Subcutaneous adipose tissue (tissue), 4 donors: ENCODE results near the gene FSTL4. TPM values are rescaled to one million over a fixed set of nuclear protein-coding genes. Genes with fewer than 3 reads are reported as not detected.

Experiments
- total RNA-seq, 4 donors: library from RNA; depleted of rRNA; stranded (reverse); fragments of >200 nt; gene quantifications; one replicate each; pipeline ENCODE4 v1.1.0, GENCODE V29; 2016
- TF ChIP-seq, protein P1 (sequence below): fragments of 450-650 bp; IDR thresholded peaks from one replicate; pipeline ENCODE4 v1.5.1; 2016; ENCODE audit warnings: low read depth, mild to moderate bottlenecking, control low read depth, antibody characterized with exemption, moderate library complexity

The FSTL4 gene
- total RNA-seq, 4 donors from 2014 or later, result not detected

GRCh38 chr5:133285583-133286021 is 326.7 kb downstream of the FSTL4 start:
- TF ChIP-seq, protein P1, sequence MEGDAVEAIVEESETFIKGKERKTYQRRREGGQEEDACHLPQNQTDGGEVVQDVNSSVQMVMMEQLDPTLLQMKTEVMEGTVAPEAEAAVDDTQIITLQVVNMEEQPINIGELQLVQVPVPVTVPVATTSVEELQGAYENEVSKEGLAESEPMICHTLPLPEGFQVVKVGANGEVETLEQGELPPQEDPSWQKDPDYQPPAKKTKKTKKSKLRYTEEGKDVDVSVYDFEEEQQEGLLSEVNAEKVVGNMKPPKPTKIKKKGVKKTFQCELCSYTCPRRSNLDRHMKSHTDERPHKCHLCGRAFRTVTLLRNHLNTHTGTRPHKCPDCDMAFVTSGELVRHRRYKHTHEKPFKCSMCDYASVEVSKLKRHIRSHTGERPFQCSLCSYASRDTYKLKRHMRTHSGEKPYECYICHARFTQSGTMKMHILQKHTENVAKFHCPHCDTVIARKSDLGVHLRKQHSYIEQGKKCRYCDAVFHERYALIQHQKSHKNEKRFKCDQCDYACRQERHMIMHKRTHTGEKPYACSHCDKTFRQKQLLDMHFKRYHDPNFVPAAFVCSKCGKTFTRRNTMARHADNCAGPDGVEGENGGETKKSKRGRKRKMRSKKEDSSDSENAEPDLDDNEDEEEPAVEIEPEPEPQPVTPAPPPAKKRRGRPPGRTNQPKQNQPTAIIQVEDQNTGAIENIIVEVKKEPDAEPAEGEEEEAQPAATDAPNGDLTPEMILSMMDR, result no peak

DNA sequence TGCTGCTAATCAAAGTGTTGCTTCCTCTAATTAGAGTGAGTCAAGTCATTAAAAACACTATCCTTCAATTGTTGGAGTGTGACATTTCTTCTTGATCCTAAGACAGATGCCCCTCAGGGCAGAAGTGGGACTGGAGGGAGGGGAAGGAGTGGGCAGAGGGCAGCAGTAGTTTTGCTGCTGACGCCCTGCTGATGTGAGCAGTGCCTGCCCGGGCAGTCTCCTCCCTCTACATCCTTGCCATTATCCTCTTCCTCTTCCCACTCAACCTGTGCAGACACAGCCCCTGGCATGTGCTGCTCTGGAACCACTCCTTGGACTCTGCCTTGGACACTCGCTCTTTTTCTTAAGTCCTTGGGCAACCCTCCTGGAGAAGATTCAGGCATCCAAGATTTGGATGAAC is 328.0 kb downstream of the FSTL4 start:
- TF ChIP-seq, protein P1, result no peak

- TF ChIP-seq, protein P1, result no peak
These were observed 334.0 kb downstream of the FSTL4 start for GRCh38 chr5:133278317-133278716.

DNA sequence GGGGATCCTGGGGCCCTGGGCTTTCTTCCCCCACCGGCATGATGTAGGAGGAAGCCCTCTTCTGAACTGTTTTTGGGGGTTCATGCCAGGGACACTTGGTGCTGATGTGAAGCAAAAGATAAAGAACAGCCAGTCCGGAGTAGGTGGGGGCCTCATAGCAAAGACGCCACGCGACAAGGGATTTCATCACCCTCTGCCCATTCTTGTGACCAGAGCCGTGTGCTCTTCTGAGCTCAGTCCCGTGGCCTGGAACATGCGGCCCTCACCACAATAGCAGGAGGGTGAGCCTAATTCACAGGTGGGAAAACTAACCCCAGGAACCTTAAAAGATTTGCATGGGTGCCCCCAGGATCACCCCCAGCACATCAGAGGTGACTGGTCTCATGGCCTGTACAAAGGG is 334.6 kb downstream of the FSTL4 start:
- TF ChIP-seq, protein P1, result no peak

GRCh38 chr5:133276171-133276570 is 336.2 kb downstream of the FSTL4 start:
- TF ChIP-seq, protein P1, result no peak

DNA sequence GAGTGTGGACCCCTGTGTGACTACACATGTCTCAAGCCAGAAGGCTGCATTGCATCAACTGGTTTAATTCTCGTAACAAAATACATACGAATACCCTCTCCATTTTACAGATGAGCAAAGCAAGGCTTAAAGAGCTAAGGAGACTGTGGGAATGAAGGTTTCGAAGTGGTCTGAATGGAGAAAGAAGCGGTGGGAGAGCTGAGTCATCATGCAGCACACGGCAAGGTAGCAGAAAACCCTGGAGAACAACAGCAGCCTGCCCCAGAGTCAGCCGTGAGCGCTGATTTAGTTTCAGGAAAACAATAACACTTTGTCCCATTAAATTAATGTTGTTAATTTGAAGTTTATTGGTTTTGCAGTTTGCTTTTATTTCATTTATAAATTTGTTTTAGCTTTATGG is 336.7 kb downstream of the FSTL4 start:
- TF ChIP-seq, protein P1, result no peak

GRCh38 chr5:133274597-133274935 is 337.8 kb downstream of the FSTL4 start:
- TF ChIP-seq, protein P1, result no peak
